Activated CD8-positive, alpha-beta T cell treated with anti-CD3 and anti-CD28 coated beads, Interleukin-2, amount 10 ng/mL, durations not matched to agents 7 days and 5 days (primary cell): Measurements from ENCODE around the gene FUCA1. TPM values are rescaled to one million over a fixed set of nuclear protein-coding genes. Genes with fewer than 3 reads are reported as not detected.

Experiments
- ATAC-seq: fragments of 150-1000 bp; cut with Tn5 transposase; one replicate; pipeline ENCODE4 v1.10.0; 2021; ENCODE audit warnings: moderate library complexity
- CTCF ChIA-PET: fragments of 350-600 bp; sonication (Branson Sonifier 250); formaldehyde crosslinking; loops from one replicate; lab custom pipeline; 2021; ENCODE audit warnings: antibody characterized with exemption; lab: Charles Lee
- POLR2A ChIA-PET: fragments of 350-600 bp; sonication (Branson Sonifier 250); formaldehyde crosslinking; loops from one replicate; lab custom pipeline; 2021; ENCODE audit warnings: antibody characterized with exemption; lab: Charles Lee
- DNase-seq: peaks from one replicate; pipeline ENCODE4 v3.0.0-alpha.2; 2020
- H3K27ac Mint-ChIP-seq: one replicate; pipeline ENCODE4 v1.8.0; 2021; ENCODE audit warnings: mild to moderate bottlenecking, mixed read lengths
- H3K27me3 Mint-ChIP-seq: one replicate; pipeline ENCODE4 v1.8.0; 2021; ENCODE audit warnings: low read depth, mixed read lengths
- H3K36me3 Mint-ChIP-seq: one replicate; pipeline ENCODE4 v1.8.0; 2021; ENCODE audit warnings: low read depth, mixed read lengths
- H3K4me1 Mint-ChIP-seq: one replicate; pipeline ENCODE4 v1.8.0; 2021; ENCODE audit warnings: low read depth, mixed read lengths
- H3K4me3 Mint-ChIP-seq: one replicate; pipeline ENCODE4 v1.8.0; 2021; ENCODE audit warnings: mild to moderate bottlenecking, mixed read lengths
- H3K9me3 Mint-ChIP-seq: one replicate; pipeline ENCODE4 v1.8.0; 2022; ENCODE audit warnings: mixed read lengths; ENCODE audit not compliant: insufficient read depth
- total RNA-seq, 2 experiments: library from RNA; stranded (reverse); gene quantifications; one replicate each; pipeline ENCODE4 v1.2.3, GENCODE V29; 2021

FUCA1 gene
- total RNA-seq, 2 experiments from 2014 or later = 7.1 to 7.3 TPM

GRCh38 chr1:23895993-23896392 lies 27.9 kb upstream of the FUCA1 start:
- Mint-ChIP-seq H3K36me3 (peaks cover 7% of the 10 kb centered on the region), H3K27me3 (peaks cover 14% of the 10 kb centered on the region), H3K9me3 (no peaks in the 10 kb centered on the region), H3K4me3 (no peak overlapping the region), H3K4me1 (peaks cover 24% of the 10 kb centered on the region), H3K27ac (no peak overlapping the region)
- ATAC-seq (no peak), DNase-seq (no peak)
- POLR2A ChIA-PET = interaction anchor here (0.6 to 1.4 kb wide), 2 partner anchors 30 to 119 kb away, joined by 3 read pairs; no protein-coding TSS in a partner anchor
- CTCF ChIA-PET = interaction anchor here (1.0 to 3.9 kb wide), 4 partner anchors 21 to 128 kb away, joined by 3 to 23 read pairs (median 4); no protein-coding TSS in a partner anchor

GRCh38 chr1:23895082-23895481 lies 27.0 kb upstream of the FUCA1 start:
- ChIA-PET CTCF (interaction anchor here (3.9 kb wide), 1 partner anchor 85 kb away, joined by 23 read pairs; no protein-coding TSS in a partner anchor), POLR2A (no interaction called here)
- no peak overlapping the region for H3K4me3 Mint-ChIP-seq
- no peak for ATAC-seq
- H3K36me3 Mint-ChIP-seq = peaks cover 7% of the 10 kb centered on the region
- no peak overlapping the region for H3K27ac Mint-ChIP-seq
- DNase-seq = no peak
- H3K4me1 Mint-ChIP-seq = peaks cover 22% of the 10 kb centered on the region
- no peaks in the 10 kb centered on the region for H3K9me3 Mint-ChIP-seq
- peaks cover 12% of the 10 kb centered on the region for H3K27me3 Mint-ChIP-seq

GRCh38 chr1:23889074-23889473 lies 21.0 kb upstream of the FUCA1 start:
- no peak for ATAC-seq
- Mint-ChIP-seq H3K4me3 (no peak overlapping the region), H3K36me3 (peaks cover 3% of the 10 kb centered on the region), H3K27me3 (peaks cover 7% of the 10 kb centered on the region), H3K9me3 (no peaks in the 10 kb centered on the region), H3K27ac (no peak overlapping the region), H3K4me1 (no peaks in the 10 kb centered on the region)
- CTCF ChIA-PET = no interaction called here
- no peak for DNase-seq
- POLR2A ChIA-PET = no interaction called here

GRCh38 chr1:23885222-23885621 lies 17.1 kb upstream of the FUCA1 start:
- no peaks in the 10 kb centered on the region for H3K4me1 Mint-ChIP-seq
- DNase-seq (no peak), ATAC-seq (no peak)
- H3K4me3 Mint-ChIP-seq = no peak overlapping the region
- peaks cover 5% of the 10 kb centered on the region for H3K36me3 Mint-ChIP-seq
- ChIA-PET POLR2A (no interaction called here), CTCF (no interaction called here)
- no peaks in the 10 kb centered on the region for H3K27me3 Mint-ChIP-seq
- H3K27ac Mint-ChIP-seq = no peak overlapping the region
- no peaks in the 10 kb centered on the region for H3K9me3 Mint-ChIP-seq

- POLR2A ChIA-PET = no interaction called here
- ATAC-seq = no peak
- H3K4me3 Mint-ChIP-seq = no peak overlapping the region
- CTCF ChIA-PET = interaction anchor here (1.1 kb wide), 1 partner anchor 34 kb away, joined by 3 read pairs; no protein-coding TSS in a partner anchor
- H3K4me1 Mint-ChIP-seq = no peaks in the 10 kb centered on the region
- no peak overlapping the region for H3K27ac Mint-ChIP-seq
- DNase-seq = no peak
- H3K27me3 Mint-ChIP-seq = no peaks in the 10 kb centered on the region
- peaks cover 10% of the 10 kb centered on the region for H3K9me3 Mint-ChIP-seq
- H3K36me3 Mint-ChIP-seq = peaks cover 24% of the 10 kb centered on the region
These were observed 14.7 kb upstream of the FUCA1 start for GRCh38 chr1:23882746-23883145.

- H3K9me3 Mint-ChIP-seq = peaks cover 15% of the 10 kb centered on the region
- DNase-seq (no peak), ATAC-seq (no peak)
- H3K27me3 Mint-ChIP-seq = no peaks in the 10 kb centered on the region
- H3K27ac Mint-ChIP-seq = no peak overlapping the region
- ChIA-PET POLR2A (no interaction called here), CTCF (interaction anchor here (1.6 kb wide), 1 partner anchor 37 kb away, joined by 4 read pairs; no protein-coding TSS in a partner anchor)
- no peaks in the 10 kb centered on the region for H3K4me1 Mint-ChIP-seq
- H3K4me3 Mint-ChIP-seq = no peak overlapping the region
- H3K36me3 Mint-ChIP-seq = peaks cover 32% of the 10 kb centered on the region
These were observed 11.7 kb upstream of the FUCA1 start for GRCh38 chr1:23879809-23880208.

GRCh38 chr1:23878668-23879067 lies 10.6 kb upstream of the FUCA1 start:
- Mint-ChIP-seq H3K27ac (no peak overlapping the region), H3K9me3 (peaks cover 15% of the 10 kb centered on the region), H3K36me3 (peaks cover 40% of the 10 kb centered on the region), H3K27me3 (no peaks in the 10 kb centered on the region), H3K4me1 (no peaks in the 10 kb centered on the region), H3K4me3 (no peak overlapping the region)
- POLR2A ChIA-PET = no interaction called here
- CTCF ChIA-PET = interaction anchor here (0.7 to 1.6 kb wide), 3 partner anchors 10 to 69 kb away, joined by 3 to 4 read pairs (median 4); no protein-coding TSS in a partner anchor
- ATAC-seq (no peak), DNase-seq (no peak)

- peaks cover 15% of the 10 kb centered on the region for H3K9me3 Mint-ChIP-seq
- H3K36me3 Mint-ChIP-seq = peaks cover 34% of the 10 kb centered on the region
- H3K27ac Mint-ChIP-seq = no peak overlapping the region
- DNase-seq = no peak
- CTCF ChIA-PET = no interaction called here
- peaks cover 2% of the 10 kb centered on the region for H3K27me3 Mint-ChIP-seq
- no peaks in the 10 kb centered on the region for H3K4me1 Mint-ChIP-seq
- ATAC-seq = no peak
- POLR2A ChIA-PET = no interaction called here
- no peak overlapping the region for H3K4me3 Mint-ChIP-seq
These were observed 7.3 kb upstream of the FUCA1 start for GRCh38 chr1:23875382-23875781.

GRCh38 chr1:23872421-23872820 lies 4.3 kb upstream of the FUCA1 start:
- CTCF ChIA-PET = interaction anchor here (1.0 to 1.7 kb wide), 3 partner anchors 43 to 61 kb away, joined by 3 to 6 read pairs (median 3); no protein-coding TSS in a partner anchor
- ATAC-seq (no peak), DNase-seq (no peak)
- peaks cover 4% of the 10 kb centered on the region for H3K27me3 Mint-ChIP-seq
- peaks cover 16% of the 10 kb centered on the region for H3K36me3 Mint-ChIP-seq
- H3K4me3 Mint-ChIP-seq = no peak overlapping the region
- no peak overlapping the region for H3K27ac Mint-ChIP-seq
- POLR2A ChIA-PET = no interaction called here
- peaks cover 4% of the 10 kb centered on the region for H3K9me3 Mint-ChIP-seq
- H3K4me1 Mint-ChIP-seq = peaks cover 12% of the 10 kb centered on the region

- peaks cover 34% of the 10 kb centered on the region for H3K4me1 Mint-ChIP-seq
- peaks cover 3% of the 10 kb centered on the region for H3K36me3 Mint-ChIP-seq
- H3K27me3 Mint-ChIP-seq = peaks cover 8% of the 10 kb centered on the region
- ChIA-PET POLR2A (no interaction called here), CTCF (interaction anchor here (0.8 to 4.1 kb wide), 8 partner anchors 9 to 97 kb away, joined by 3 to 25 read pairs (median 4); no protein-coding TSS in a partner anchor)
- no peak for DNase-seq
- H3K27ac Mint-ChIP-seq = no peak overlapping the region
- ATAC-seq = no peak
- H3K4me3 Mint-ChIP-seq = peak overlapping the region; percentile 78
- no peaks in the 10 kb centered on the region for H3K9me3 Mint-ChIP-seq
These were observed 961 bp upstream of the FUCA1 start for GRCh38 chr1:23869051-23869450.

GRCh38 chr1:23868557-23869016 lies 497 bp upstream of the FUCA1 start:
- Mint-ChIP-seq H3K4me3 (peak overlapping the region; percentile 78), H3K4me1 (peaks cover 34% of the 10 kb centered on the region), H3K36me3 (peaks cover 3% of the 10 kb centered on the region), H3K27ac (peak overlapping the region; percentile 60), H3K27me3 (peaks cover 8% of the 10 kb centered on the region), H3K9me3 (no peaks in the 10 kb centered on the region)
- no peak for DNase-seq
- ChIA-PET POLR2A (no interaction called here), CTCF (interaction anchor here (0.8 to 4.1 kb wide), 9 partner anchors 10 to 97 kb away, joined by 3 to 25 read pairs (median 3); no protein-coding TSS in a partner anchor)
- ATAC-seq = no peak

- ChIA-PET CTCF (interaction anchor here (1.3 to 4.1 kb wide), 4 partner anchors 44 to 95 kb away, joined by 3 to 25 read pairs (median 6); no protein-coding TSS in a partner anchor), POLR2A (no interaction called here)
- peaks cover 8% of the 10 kb centered on the region for H3K27me3 Mint-ChIP-seq
- ATAC-seq (no peak), DNase-seq (no peak)
- H3K36me3 Mint-ChIP-seq = peaks cover 3% of the 10 kb centered on the region
- H3K27ac Mint-ChIP-seq = no peak overlapping the region
- peak overlapping the region; percentile 78 for H3K4me3 Mint-ChIP-seq
- H3K4me1 Mint-ChIP-seq = peaks cover 34% of the 10 kb centered on the region
- H3K9me3 Mint-ChIP-seq = no peaks in the 10 kb centered on the region
These were observed 572 bp downstream of the FUCA1 start for GRCh38 chr1:23867542-23867894.
